Hepatocyte (in vitro differentiated cells): ENCODE measurements around the gene TWNK.

Source experiments
- CTCF ChIP-seq: fragments of 200-600 bp; sonication (generic); IDR thresholded peaks from 2 replicates; pipeline ENCODE4 v1.5.1; 2016; ENCODE audit warnings: antibody characterized with exemption, mild to moderate bottlenecking; ENCODE audit not compliant: poor library complexity
- EZH2 ChIP-seq: fragments of 200-600 bp; sonication (generic); IDR thresholded peaks from 2 replicates; pipeline ENCODE4 v1.6.1; 2016; ENCODE audit warnings: antibody characterized with exemption, mild to moderate bottlenecking, borderline replicate concordance

- TF ChIP-seq EZH2 (no peak), CTCF (no peak)
Observed at GRCh38 chr10:101003639-101004206, 16.4 kb downstream of the TWNK start.
